WERI-Rb-1 (cell line): ENCODE results near the gene JMJD8.

ENCODE experiments used
- DNase-seq: peaks from one replicate; pipeline ENCODE4 v3.0.0-alpha.2; 2020
- H3K27ac ChIP-seq: fragments of 250-450 bp; sonication (Bioruptor Pico); 2 replicates; pipeline ENCODE4 v1.5.1; 2020; ENCODE audit warnings: mild to moderate bottlenecking, moderate library complexity
- H3K27me3 ChIP-seq: fragments of 250-450 bp; sonication (Bioruptor Pico); 2 replicates; pipeline ENCODE4 v1.5.1; 2021; ENCODE audit warnings: mild to moderate bottlenecking, low read depth, moderate library complexity; ENCODE audit not compliant: insufficient read depth, severe bottlenecking
- H3K36me3 ChIP-seq: fragments of 250-450 bp; sonication (Bioruptor Pico); 2 replicates; pipeline ENCODE4 v1.5.1; 2020; ENCODE audit warnings: mild to moderate bottlenecking, moderate library complexity
- H3K4me3 ChIP-seq: 2 replicates; pipeline ENCODE4 v1.5.1; 2011; ENCODE audit warnings: low read depth, mild to moderate bottlenecking, control low read depth, low read length
- H3K9me3 ChIP-seq: fragments of 250-450 bp; sonication (Bioruptor Pico); 2 replicates; pipeline ENCODE4 v1.5.1; 2021; ENCODE audit warnings: mild to moderate bottlenecking, moderate library complexity; ENCODE audit not compliant: severe bottlenecking
- CTCF ChIP-seq: IDR thresholded peaks from 2 replicates; pipeline ENCODE4 v1.5.1; 2011; ENCODE audit warnings: low read depth, mild to moderate bottlenecking, control low read depth, inconsistent platforms, low read length

Gene JMJD8

GRCh38 chr16:708959-709358 is 24.8 kb upstream of the JMJD8 start:
- Histone ChIP-seq H3K27ac (no peak overlapping the region), H3K4me3 (no peak overlapping the region), H3K36me3 (peaks cover 1% of the 10 kb centered on the region), H3K9me3 (no peaks in the 10 kb centered on the region), H3K27me3 (peaks cover 15% of the 10 kb centered on the region)
- DNase-seq = no peak
- TF ChIP-seq CTCF = no peak

- Histone ChIP-seq H3K27ac (no peak overlapping the region), H3K4me3 (no peak overlapping the region), H3K9me3 (no peaks in the 10 kb centered on the region), H3K36me3 (peaks cover 5% of the 10 kb centered on the region), H3K27me3 (peaks cover 15% of the 10 kb centered on the region)
- TF ChIP-seq CTCF = no peak
- no peak for DNase-seq
Measured at GRCh38 chr16:708019-708418, 23.9 kb upstream of the JMJD8 start.

- TF ChIP-seq CTCF = no peak
- Histone ChIP-seq H3K36me3 (peaks cover 15% of the 10 kb centered on the region), H3K4me3 (no peak overlapping the region), H3K27me3 (peaks cover 15% of the 10 kb centered on the region), H3K27ac (no peak overlapping the region), H3K9me3 (no peaks in the 10 kb centered on the region)
- no peak for DNase-seq
Measured at GRCh38 chr16:707062-707538, 23.0 kb upstream of the JMJD8 start.

- H3K36me3 ChIP-seq = peaks cover 15% of the 10 kb centered on the region
- TF ChIP-seq CTCF = no peak
- H3K4me3 ChIP-seq = peak overlapping the region; percentile 52
- H3K9me3 ChIP-seq = no peaks in the 10 kb centered on the region
- peak overlapping the region; percentile 33; the same call in 1 of the 2 replicates for H3K27ac ChIP-seq
- no peak for DNase-seq
- H3K27me3 ChIP-seq = peaks cover 15% of the 10 kb centered on the region
Measured at GRCh38 chr16:706189-707061, 22.3 kb upstream of the JMJD8 start.

GRCh38 chr16:705431-706188 is 21.5 kb upstream of the JMJD8 start, which contains the start of gene FBXL16:
TSS of gene FBXL16 (minus strand) at chr16:705801. CDS start at chr16:697405, 8,396 bp downstream.
- Histone ChIP-seq H3K4me3 (peak within 1 kb of the TSS; percentile 88), H3K36me3 (peaks cover 15% of the 10 kb centered on the region), H3K27ac (peak within 1 kb of the TSS; percentile 91), H3K27me3 (peaks cover 12% of the 10 kb centered on the region), H3K9me3 (no peaks in the 10 kb centered on the region)
- TF ChIP-seq CTCF = no peak
- peak; percentile 71 for DNase-seq
